WI38 (cell line): ENCODE results near the gene FGFR3.

Experiments used
- H3K4me3 ChIP-seq: 2 replicates; pipeline ENCODE4 v1.5.1; 2011; ENCODE audit warnings: low read depth, mild to moderate bottlenecking, control low read depth, low read length
- TF ChIP-seq, protein P1 (sequence below): IDR thresholded peaks from 2 replicates; pipeline ENCODE4 v1.5.1; 2012; ENCODE audit warnings: low read depth, mild to moderate bottlenecking, control low read depth, low read length

FGFR3 gene

DNA sequence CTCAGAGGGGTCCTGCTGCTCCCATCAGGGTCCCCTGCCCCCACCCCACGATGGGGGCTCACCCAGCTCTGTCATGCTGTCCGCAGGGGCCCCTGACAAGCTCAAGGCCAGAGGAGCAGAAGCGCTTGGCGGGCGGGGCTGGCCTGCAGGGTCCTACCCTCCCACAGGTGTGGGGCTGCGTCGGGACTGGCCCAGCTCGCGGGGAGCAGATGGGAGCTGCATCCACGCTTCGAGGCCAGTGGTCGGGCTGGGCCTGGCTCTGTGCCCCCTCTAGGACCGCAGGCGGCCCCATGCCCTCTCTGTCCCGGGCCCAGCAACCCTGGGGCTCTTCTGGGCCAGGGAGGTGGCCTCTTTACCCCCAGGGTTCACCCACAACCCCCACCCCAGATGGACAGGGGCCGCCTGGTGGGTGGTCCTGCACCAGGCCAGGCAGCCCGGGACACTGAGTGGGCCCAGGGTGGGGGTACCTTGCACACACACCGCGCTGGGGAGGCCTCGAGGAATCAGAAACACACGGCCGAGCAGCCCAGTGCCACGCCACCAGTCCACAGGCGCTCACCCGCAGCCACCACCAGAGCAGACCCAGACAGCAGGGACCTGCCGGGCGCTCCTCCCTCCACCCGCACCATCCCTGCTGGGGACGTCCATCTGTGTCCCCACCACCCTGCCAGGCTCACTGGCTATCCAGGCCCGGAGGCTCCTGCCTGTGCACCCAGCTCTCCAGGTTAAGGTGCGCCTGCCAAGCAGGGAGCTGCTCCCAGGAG lies 41.8 kb upstream of the FGFR3 start:
- H3K4me3 ChIP-seq = no peak overlapping the region
- TF ChIP-seq, protein P1, sequence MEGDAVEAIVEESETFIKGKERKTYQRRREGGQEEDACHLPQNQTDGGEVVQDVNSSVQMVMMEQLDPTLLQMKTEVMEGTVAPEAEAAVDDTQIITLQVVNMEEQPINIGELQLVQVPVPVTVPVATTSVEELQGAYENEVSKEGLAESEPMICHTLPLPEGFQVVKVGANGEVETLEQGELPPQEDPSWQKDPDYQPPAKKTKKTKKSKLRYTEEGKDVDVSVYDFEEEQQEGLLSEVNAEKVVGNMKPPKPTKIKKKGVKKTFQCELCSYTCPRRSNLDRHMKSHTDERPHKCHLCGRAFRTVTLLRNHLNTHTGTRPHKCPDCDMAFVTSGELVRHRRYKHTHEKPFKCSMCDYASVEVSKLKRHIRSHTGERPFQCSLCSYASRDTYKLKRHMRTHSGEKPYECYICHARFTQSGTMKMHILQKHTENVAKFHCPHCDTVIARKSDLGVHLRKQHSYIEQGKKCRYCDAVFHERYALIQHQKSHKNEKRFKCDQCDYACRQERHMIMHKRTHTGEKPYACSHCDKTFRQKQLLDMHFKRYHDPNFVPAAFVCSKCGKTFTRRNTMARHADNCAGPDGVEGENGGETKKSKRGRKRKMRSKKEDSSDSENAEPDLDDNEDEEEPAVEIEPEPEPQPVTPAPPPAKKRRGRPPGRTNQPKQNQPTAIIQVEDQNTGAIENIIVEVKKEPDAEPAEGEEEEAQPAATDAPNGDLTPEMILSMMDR = no peak

DNA sequence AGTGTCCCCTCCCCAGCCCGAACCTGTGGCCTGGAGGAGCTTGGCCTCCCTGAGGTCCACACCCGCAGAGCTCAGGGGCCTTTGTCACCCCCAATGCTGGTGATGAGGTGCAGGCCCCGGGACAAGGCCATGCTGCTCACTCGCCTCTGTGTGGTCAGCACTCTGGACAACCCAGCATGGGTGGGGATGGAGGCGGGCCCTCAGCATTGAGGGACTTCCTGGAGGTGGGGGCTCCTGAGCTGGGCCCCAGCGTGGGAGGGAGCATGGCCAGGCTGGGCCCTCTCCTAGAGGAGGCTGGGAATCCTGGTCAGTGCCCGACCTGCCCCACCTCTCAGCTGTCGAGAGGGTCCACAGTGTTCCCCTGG lies 41.2 kb upstream of the FGFR3 start:
- TF ChIP-seq, protein P1 = no peak
- no peak overlapping the region for H3K4me3 ChIP-seq

DNA sequence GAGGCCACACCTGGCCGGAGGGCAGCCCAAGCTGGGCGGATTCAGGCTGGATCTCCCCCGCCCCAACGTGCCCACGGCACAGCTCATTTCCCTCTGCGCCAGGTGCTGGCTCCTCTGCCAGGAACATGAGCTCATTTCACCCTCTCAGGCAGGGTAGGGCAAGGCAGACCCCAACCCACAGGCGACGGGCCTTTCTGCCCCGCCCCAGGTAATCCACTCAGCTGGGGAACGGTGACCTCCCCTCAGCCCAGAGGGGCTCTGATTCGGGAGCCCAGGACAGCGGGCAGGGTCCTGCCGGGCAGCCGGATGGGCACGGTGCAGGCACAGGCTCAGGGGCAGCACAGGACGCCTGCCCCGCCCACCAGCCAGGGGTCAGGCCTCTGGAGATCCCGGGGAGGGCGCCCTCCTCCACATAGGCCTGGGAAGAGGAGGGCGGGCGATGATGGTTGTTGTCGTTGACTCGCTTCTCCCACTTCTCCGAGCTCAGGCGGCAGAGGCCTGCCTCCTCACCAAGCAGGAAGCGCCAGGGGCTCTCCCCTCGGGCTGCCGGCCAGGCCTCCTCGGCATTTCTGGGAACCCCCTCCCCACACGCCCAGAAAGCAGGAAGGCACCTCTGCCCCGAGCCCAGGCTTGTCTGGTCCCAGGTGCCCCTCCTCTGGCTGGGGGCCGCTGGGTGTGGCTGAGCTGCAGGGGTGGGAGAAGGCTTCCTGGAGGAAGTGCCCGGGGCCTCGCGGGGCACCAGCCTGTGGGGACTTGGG lies 40.6 kb upstream of the FGFR3 start:
- TF ChIP-seq, protein P1 = no peak
- no peak overlapping the region for H3K4me3 ChIP-seq

DNA sequence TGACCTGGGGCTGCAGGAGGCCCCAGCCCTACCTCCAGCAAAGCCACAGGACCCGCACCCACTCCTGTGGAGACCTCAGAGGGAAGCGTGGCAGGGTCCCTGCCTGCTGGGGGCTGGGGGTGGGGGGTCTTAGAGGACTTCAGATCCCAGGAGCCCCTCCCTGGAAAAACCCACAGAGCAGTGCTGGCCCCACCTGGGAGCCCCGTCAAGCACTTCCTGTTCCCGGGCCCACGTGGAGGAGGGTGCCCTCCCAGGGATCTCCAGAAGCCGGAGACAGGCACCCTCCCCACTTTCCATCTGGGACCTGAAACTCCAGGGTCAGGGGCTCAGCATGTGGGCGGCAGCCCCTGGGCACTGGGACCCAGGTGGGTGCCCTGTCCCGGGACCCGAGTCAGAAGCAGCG lies 39.8 kb upstream of the FGFR3 start:
- no peak overlapping the region for H3K4me3 ChIP-seq
- TF ChIP-seq, protein P1 = no peak

DNA sequence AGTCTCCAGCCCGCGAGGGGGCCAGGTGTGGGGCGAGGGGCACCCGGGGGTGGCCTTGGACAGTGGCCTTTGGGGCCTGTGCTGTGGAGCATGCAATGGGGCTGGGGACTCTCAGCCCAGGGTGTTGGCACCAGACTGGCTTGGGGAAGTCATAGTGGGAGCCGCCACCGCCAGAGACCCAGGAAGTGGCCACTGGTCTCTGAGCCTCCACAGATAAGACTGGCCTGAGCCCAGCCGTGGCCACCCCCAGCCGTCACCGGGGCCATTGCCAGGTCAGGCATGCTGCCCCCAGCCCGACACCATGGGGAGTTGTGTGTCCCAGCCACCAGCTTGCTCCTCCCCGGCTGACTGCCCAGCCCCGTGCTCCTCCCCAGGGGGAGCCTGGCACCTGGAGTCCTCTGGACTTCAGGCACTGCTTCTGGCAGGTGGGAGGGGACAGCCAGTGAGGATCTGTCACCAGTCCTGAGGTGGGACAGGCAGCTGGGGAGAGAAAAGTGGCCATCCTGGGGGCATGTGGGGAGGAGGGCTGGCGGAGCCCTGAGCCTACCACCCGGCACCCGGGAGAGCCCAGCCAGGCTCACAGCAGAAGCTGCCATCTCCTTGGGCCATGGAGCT lies 39.3 kb upstream of the FGFR3 start:
- TF ChIP-seq, protein P1 = no peak
- no peak overlapping the region for H3K4me3 ChIP-seq

DNA sequence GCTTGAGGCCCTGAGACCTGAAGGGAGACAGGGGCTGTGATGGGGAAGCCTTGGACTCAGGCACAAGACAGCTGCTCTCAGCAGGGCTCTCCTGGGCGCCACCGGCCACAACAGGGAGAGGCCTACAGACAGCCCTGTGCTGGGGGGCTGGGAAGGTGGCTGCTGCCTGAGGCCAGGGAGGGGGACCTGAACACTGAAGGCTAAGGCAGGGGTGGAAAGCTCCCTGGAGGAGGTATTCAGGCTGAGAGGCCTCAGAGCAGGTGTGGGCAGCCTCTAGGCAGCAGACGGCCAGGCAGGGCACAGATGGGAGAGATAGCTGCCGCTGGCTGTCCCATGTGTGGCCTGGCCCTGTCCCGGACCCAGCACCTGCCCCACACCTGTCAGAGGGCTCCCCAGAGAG lies 38.8 kb upstream of the FGFR3 start:
- TF ChIP-seq, protein P1 = no peak
- no peak overlapping the region for H3K4me3 ChIP-seq

DNA sequence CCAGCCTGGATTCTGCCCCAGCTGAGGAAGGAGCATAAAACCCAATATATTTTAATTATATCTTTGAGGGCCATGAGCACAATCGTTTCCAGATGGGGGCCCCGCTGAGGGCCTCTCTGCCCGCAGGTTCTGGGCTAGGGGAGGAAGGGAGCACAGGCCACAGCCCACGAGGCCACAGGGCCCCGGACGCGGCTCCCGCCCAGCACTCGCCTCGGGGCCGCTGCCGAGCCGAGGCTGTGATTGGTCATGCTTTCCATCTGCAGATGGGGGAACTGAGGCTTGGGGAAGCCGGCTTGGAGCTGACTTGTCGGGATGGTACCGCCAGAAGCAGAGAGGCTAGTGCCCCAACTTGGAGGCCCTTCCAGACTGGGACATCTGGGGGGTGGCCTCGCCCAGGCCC lies 37.8 kb upstream of the FGFR3 start:
- no peak overlapping the region for H3K4me3 ChIP-seq
- TF ChIP-seq, protein P1 = no peak
